ENCODE results near the gene FAM47C. TPM values are rescaled to one million over a fixed set of nuclear protein-coding genes. Genes with fewer than 3 reads are reported as not detected.

The FAM47C gene
- total RNA-seq, 2 donors from 2014 or later, result not detected

DNA sequence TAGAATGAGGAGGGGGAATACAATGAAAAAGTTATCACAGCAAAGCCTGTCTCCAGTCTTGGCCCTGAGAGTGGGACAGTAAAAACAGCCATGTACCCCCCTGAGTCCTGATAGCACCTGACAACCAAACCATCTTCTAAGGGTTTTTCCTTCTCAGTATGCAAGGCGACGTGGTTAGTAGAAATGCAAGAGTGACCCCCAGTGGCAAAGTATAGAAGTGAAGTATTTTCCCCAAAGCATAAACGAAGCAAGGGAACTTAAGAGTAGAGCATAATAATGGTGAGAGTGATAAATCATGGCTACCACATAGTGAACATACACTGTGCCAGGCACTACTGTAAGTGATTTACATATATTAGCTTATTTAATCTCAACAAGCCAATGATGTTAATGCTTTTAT, 52.8 kb downstream of the FAM47C start:
- Histone ChIP-seq H3K36me3 (ENCODE audit: control insufficient read depth, insufficient read depth, low read length) (no peaks in the 10 kb centered on the region), H3K9me3 (ENCODE audit: control insufficient read depth, low read length) (no peaks in the 10 kb centered on the region), H3K4me1 (ENCODE audit: control insufficient read depth, insufficient read depth, low read length) (no peaks in the 10 kb centered on the region), H3K27ac (ENCODE audit: low read depth, low read length) (no peak overlapping the region), H3K4me3 (ENCODE audit: low read length) (no peak overlapping the region), H3K9ac (ENCODE audit: extremely low read depth, low read length, poor library complexity, severe bottlenecking) (no peak overlapping the region), H3K27me3 (ENCODE audit: control insufficient read depth, insufficient read depth, low read length, poor library complexity, severe bottlenecking) (no peaks in the 10 kb centered on the region)
- Mint-ChIP-seq H3K9me3 (peaks cover 21% of the 10 kb centered on the region), H3K4me1 (no peaks in the 10 kb centered on the region), H3K36me3 (ENCODE audit: low read depth) (no peaks in the 10 kb centered on the region), H3K4me3 (no peak overlapping the region), H3K27me3 (ENCODE audit: insufficient read depth) (no peaks in the 10 kb centered on the region), H3K27ac (no peak overlapping the region)
- TF ChIP-seq, protein P1, sequence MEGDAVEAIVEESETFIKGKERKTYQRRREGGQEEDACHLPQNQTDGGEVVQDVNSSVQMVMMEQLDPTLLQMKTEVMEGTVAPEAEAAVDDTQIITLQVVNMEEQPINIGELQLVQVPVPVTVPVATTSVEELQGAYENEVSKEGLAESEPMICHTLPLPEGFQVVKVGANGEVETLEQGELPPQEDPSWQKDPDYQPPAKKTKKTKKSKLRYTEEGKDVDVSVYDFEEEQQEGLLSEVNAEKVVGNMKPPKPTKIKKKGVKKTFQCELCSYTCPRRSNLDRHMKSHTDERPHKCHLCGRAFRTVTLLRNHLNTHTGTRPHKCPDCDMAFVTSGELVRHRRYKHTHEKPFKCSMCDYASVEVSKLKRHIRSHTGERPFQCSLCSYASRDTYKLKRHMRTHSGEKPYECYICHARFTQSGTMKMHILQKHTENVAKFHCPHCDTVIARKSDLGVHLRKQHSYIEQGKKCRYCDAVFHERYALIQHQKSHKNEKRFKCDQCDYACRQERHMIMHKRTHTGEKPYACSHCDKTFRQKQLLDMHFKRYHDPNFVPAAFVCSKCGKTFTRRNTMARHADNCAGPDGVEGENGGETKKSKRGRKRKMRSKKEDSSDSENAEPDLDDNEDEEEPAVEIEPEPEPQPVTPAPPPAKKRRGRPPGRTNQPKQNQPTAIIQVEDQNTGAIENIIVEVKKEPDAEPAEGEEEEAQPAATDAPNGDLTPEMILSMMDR (conservative IDR thresholded peaks at IDR 0.05), result peak; percentile 75
- peak; percentile 66 for DNase-seq
- WGBS, 2 experiments (ENCODE audit: insufficient coverage in 1 of 2, insufficient read length in 1 of 2), result 0% methylated on average over 1 to 2 of the region's 3 CpGs

Measured in endodermal cell (in vitro differentiated cells).